GM18870 (cell line): Measurements from ENCODE around the gene MRPL55.
A peak's percentile ranks its signal among the peaks of the same experiment; 100 is the strongest.
"Not testable (repeated sequence)": the region's sequence is repeated elsewhere in the genome, so short reads cannot be mapped to it uniquely, and the experiment has no call there.

Source experiments
- ATAC-seq: cut with Tn5 transposase; IDR thresholded peaks from one replicate; pipeline ENCODE4 v1.9.1; 2021; ENCODE audit warnings: moderate library complexity; ENCODE audit not compliant: unreplicated experiment

Gene MRPL55

DNA sequence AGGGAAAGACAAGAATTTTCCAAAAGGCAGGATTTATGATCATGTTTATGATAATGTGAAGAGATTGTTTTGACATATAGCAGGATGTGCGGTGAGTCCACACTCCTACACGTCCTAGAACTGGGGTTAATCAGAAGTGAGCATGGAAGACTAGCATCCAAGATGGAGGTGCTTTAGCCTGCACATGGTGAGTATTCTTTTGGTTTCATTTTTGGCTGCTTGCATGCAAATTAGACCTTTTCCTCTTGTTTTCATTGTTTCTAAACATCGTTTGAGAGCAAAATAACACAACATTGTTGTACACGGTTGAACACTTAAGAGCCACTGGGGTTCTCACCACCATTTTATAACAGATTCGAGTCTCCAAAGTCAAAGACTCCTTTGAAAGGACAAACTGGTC is 16.1 kb upstream of the MRPL55 start:
- no peak for ATAC-seq

DNA sequence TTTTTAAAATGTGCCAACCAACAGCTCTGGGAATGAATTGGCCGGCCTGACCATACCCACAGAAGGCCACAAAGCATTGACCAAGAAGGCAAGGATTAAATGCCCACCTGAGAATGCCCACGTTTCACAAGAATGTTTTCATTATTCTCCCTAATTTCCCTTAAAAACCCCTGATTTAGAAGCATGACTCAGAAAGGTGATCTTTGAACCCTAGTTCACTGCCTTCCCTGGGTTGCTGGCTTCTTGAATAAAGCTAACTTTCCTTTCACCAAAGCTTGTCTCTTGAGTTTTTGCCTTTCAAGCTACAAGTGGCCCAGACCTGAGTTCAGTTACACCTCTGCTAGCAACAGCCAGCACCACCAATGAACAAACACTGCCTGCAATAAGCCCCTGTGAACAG is 14.4 kb upstream of the MRPL55 start:
- ATAC-seq = no peak

DNA sequence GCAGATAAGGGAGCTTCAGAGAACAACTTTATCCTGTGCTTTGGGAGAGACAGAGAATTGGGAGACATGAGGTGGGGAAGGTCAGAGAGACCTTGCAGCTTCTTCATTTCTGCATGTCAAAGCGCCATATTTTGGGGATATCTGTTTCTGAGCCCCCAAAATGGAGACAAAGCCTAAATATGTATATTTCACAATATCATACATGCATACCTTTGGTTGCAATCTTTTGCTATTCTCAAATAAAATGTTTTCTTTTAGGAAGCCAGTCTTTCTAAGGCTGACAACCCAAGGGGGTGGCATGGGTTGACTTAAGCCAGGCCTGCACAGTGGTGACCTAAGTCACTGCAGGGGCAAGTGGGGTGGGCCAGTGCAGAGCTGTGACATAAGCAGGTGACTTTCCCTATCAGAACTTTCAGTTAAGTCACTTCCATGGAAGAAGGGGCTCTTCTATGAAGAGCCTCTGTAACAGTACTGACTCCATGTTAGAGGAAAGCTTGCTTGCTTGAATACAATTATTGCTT is 13.9 kb upstream of the MRPL55 start:
- ATAC-seq = no peak

GRCh38 chr1:228120857-228121489 is 11.9 kb upstream of the MRPL55 start:
- no peak for ATAC-seq

DNA sequence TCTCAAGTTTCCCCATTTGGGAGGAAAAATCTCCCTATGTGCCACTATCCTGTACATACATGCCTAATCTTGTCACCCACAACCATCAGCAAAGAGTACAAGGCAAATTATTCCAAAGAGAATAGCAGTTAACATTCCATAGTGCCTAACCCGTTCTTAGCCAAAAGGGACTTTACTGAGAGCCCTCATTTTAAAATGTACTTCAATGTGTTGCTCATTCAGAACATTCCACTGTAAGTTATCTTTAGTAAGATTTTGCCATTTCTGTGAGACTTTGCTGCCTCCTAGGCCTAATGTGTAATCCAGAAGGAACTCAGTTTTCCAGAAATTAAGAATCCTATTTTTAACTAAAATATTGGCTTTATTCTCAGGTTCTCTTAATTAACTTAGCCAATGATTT is 11.3 kb upstream of the MRPL55 start:
- no peak for ATAC-seq

DNA sequence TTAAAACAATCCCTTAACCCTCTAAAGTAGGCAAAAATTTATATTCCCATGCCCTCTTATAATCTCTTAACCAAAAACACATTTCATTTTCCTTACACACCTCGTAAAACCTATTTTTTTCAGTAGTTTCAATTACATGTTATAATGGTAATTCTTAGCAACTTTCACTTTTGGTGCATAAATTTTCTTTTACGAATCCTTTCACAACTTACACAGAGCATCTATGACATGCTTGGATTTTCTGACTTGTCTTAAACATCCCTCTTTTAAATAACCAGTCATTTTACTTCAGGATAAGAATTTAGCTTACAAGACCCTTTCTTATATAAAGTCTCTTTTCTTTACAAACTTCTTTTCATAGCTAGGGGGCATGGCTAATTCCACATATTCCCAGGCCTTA is 8.9 kb upstream of the MRPL55 start:
- no peak for ATAC-seq

- no peak for ATAC-seq
These were observed 8.2 kb upstream of the MRPL55 start for GRCh38 chr1:228117335-228117734.

DNA sequence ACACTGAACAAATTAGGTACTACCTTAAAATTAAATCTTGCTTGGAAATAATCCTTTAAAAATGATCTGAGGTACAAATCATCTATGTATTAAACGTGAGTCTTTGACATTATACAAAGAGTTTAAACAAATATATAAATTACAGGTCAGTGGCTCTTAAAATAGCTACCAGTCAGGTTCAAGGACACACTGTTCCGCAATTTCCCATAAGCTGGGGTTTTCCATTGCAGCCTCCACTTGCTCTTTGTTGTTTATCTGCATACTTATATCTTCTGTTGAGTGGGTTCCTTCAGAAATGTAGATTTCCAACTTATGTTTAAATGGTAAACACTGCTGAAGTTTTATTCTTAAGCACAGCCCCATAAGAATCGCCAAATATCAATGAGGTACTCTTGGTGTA is 5.7 kb upstream of the MRPL55 start:
- no peak for ATAC-seq

- ATAC-seq = no peak
These were observed 3.5 kb upstream of the MRPL55 start for GRCh38 chr1:228112617-228113016.

DNA sequence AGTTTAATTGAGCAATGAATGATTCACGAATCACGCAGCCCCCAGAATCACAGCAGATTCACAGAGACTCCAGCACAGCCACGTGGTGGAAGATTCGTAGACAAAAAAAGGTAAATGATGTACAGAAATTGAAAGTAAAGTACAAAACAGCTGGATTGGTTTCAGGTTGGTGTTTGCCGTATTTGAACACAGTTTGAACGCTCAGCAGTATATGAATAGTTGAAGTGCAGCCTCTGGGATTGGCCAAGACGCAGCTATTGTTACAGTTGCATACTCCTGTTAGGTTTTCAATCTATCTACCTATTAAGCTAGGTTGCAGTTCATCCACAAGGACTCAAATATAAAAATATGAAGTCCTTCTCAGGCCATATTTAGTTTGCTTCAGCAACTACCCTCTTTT is 3.1 kb upstream of the MRPL55 start:
- no peak for ATAC-seq

DNA sequence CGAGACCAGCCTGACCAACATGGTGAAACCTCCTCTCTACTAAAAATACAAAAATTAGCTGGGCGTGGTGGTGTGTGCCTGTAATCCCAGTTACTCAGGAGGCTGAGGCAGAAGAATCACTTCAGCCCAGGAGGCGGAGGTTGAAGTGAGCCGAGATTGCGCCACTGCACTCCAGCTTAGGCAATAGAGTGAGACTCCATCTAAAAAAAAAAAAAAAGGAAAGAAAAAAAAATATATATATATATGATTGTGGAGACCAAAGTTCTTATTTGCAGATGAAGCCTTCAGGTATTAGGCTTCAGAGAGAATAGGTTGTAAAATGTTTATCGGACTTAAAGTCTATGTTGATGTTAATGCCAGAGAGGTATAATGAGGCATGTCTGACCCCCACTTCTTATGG is 2.2 kb upstream of the MRPL55 start:
- ATAC-seq = not testable (repeated sequence)

GRCh38 chr1:228110556-228110955 is 1.5 kb upstream of the MRPL55 start:
- ATAC-seq = no peak

DNA sequence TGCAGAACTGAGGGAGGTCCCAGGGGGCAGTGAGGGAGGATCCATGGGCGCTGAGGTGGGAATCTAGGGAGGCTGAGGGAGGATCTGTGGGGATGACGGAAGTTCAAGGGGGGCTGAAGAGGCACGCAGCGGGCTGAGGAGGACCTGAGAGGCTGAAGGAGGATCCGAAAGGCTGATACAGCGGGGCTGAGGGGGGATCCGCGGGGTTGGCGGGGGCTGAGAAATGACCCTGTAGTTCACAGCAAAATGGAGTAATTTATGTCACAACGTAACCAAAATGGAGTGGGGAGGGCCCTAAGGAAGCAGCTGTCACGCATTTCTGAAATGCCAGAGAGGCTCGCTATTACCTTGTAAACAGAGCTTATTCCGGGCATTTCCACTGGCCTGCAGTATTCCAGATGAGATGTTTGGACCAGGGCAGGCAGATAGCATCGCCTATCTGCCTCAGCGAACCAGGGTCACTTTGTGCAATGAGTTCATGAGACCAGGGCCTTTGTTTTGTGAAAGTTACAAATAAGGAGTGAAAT is 926 bp upstream of the MRPL55 start:
- ATAC-seq = no peak

DNA sequence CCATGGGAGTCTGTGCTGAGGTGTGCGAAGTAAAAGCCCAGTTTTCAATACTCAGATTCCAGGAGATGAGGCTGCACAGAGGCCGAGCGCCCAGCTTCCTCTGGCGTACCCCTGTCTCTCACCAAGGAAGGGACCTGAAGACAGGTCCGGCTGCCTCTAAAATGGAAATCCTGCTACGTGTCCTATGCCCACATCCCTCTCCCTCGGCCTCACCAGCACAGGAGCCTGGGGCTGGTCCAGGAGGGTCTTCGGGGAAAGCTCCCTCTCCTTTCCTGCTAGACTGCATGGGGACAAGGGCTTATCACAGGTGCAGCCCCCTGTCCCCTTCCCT is 392 bp downstream of the MRPL55 start:
- peak; percentile 9 for ATAC-seq

GRCh38 chr1:228108055-228108690 is 926 bp downstream of the MRPL55 start:
- ATAC-seq = no peak

DNA sequence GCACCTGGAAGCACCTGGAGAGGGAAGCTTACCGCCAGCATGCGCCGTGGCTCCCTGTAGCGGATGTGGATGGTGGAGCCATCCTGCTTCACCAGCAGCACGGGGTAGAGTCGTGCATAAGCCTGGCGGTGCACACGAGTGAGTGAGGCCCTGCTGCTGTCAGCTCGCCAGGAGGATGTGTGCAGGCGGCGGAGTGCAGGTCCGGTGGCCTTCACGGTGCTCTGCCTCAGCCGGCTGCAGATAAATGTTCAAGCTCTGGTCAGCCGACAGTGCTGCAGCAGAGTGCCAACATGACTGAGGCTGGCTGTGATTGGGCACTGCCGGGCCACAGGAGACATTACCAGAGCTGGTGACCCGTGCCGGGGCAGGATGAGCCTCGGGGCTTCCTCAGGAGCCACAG is 1.5 kb downstream of the MRPL55 start:
- ATAC-seq = no peak

DNA sequence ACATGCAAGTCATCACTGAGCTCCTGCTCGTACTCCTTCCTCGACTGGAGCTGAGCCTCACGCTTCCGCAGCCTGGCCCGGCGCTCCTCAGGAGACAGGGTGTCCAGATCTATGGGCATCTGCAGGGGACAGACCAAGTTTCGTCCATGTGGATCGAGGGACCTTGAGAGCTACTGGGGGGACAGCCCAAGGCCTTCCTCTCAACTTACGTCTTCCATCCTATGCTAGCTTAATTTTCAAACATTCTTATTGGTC is 2.4 kb downstream of the MRPL55 start:
- ATAC-seq = no peak

GRCh38 chr1:228105996-228106799 is 2.9 kb downstream of the MRPL55 start:
- no peak for ATAC-seq

DNA sequence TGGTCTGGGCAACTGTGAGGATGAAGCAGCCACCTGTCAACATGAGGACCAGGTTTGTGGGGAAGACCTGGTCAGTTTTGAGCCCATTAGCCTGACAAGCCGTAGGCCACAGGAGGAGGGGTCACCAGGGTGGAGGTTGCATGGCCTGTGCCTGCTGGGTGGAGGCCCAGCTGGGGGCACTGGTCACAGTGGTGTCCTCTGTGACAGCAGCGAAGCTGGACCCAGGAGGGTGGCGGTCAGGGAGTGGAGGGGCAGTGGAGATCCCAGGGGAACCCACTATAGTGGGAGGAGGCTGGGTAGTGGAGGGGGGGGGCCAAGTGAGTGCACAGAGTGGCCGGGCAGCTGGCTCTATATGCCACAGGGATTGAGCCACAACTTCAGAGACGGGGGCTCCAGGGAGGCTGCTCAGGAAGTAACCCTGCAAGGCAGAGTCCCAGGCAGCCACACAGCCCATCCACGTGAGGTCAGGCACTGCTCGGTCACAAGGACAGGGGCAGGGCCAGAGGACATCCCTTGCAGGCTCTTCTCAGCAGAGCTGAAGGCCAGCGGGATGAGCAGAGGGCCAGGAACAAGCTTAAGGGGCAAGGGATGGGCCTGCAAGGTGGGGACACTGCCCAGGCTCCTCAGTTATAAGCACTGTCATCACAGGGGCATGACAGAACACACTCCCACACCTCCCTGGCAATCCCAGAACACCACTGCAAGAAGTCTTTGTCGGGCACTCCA is 3.7 kb downstream of the MRPL55 start:
- no peak for ATAC-seq

DNA sequence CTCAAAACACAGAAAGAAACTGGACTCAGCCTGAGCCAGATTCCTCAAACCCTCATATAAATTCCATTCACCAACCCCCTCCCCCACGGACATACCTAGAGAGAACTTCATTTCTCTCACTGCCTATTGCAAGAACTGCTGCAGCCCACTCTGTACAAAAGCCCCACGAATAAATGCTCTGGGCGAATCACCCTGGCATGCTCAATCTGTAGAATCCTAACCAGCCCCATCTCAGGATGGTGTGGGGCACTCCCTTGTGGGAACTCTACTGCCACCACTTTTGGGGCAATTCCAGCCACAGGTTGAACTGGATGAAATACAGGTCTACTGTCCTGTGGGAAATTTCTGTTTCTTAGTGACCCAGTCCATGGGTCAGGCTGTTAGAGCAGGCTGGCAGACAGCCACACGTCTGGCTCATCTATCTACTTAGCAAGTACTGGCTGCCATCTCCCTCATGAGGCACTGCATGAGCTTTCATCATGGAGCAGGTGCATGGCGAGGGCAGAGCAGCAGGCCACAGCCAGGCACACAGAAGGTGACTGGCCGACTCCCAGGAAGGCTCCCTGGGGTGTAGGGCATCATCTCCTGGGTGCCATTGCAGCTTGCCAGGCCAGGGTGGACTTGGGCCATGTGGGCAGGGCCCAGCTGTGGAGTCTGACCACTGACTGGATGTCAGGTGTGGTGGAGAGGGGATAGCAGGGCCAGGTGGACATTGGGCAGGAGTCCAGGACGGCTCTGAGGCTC is 4.4 kb downstream of the MRPL55 start:
- ATAC-seq = no peak
